Mucosa of descending colon (tissue), 3 donors: ENCODE results near the gene AKIRIN2. TPM values are rescaled to one million over a fixed set of nuclear protein-coding genes. Genes with fewer than 3 reads are reported as not detected.

ENCODE experiments used
- total RNA-seq, 3 donors: library from RNA; stranded (reverse); fragmentation: NEBNext Ultra II Directional in 2 of 3; extraction: Animal tissue kit (Norgen Biotek cat#: 25700) in 2 of 3; gene quantifications; one replicate each; pipeline versions ENCODE4 v1.2.1 to v1.2.4, GENCODE V29; 2021 to 2023
- donor health status: DM: no; HTN: no; CAD: no; lungs with moderate emphysema.
- donor health status: DM: no; HTN: no; CAD: no.
- donor health status: DM: no; HTN: yes; CAD: no.

Gene AKIRIN2
- total RNA-seq, 3 donors from 2014 or later = 32.3 to 41.0 (median 33.2) TPM

Other genes starting within 250 kb of the AKIRIN2 start
- gene SLC35A1, start 229.3 kb downstream of the AKIRIN2 start, total RNA-seq = 10 to 100 TPM; 27.5 to 52.0 (median 31.5) TPM
- gene RARS2, start 112.2 kb downstream of the AKIRIN2 start, total RNA-seq = 10 to 100 TPM; 27.8 to 34.4 (median 30.7) TPM
- 10 to 100 TPM; 15.9 to 17.3 (median 16.1) TPM for gene ORC3, start 112.1 kb downstream of the AKIRIN2 start, total RNA-seq